Fibroblast of skin of left quadriceps (primary cell): ENCODE data around the gene PXDN.
A peak's percentile ranks its signal among the peaks of the same experiment; 100 is the strongest.
"Not testable (repeated sequence)": the region's sequence is repeated elsewhere in the genome, so short reads cannot be mapped to it uniquely, and the experiment has no call there.

Experiments
- DNase-seq, 2 experiments: peaks; one replicate each; pipeline ENCODE4 v3.0.0-alpha.2; 2013; ENCODE audit warnings: low read depth in 2 of 2

Gene PXDN

GRCh38 chr2:1633936-1634587 is 110.3 kb downstream of the PXDN start:
- DNase-seq: no peak

DNA sequence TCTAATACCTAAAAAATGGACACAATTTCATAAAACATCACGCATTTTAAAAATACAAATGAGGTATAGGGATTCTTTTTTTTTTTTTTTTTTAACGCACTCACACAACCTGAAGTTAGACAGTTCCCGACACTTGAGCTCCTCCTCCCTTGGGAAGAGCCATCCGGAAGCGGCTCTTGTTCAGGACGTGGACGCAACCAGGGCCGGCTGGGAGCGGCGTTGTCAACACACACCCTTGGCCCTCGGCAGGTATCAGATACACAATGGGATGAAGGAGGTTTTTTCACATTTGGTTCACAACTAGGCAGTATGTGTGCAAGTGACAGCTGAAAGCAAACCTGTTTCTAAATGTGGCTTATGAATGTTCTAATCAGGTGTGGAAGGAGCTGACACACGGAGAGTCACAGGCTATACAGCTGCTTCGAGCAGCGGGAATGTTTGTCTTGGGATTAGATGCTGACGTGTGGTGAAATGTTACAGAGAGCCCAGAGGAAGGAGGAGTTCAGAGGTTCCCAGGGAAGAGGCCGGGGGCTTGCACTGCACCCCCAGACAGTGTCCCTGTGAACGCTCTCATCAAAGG is 111.1 kb downstream of the PXDN start:
- DNase-seq: no peak

DNA sequence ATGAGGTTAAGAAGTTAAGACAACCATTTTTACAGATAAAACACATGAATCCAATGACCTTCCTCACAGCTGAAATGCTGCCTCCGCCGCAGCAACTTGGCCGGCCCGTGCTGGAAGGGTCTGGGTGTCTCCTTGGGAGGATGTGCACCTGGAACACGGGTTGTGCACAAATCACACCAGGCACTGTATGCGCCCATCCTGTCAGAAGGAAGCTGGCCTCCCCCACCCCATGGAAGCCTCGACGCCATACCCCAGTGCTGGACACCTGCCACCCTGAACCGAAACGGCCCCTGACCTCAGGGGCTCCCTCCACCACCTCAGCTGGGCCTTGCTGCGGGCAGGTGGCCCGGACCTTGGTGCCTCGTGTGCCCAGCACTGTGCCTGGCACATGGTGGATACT is 111.8 kb downstream of the PXDN start:
- DNase-seq: no peak

GRCh38 chr2:1632002-1632348 is 112.3 kb downstream of the PXDN start:
- no peak for DNase-seq

GRCh38 chr2:1631292-1632001 is 112.9 kb downstream of the PXDN start:
- DNase-seq: no peak

DNA sequence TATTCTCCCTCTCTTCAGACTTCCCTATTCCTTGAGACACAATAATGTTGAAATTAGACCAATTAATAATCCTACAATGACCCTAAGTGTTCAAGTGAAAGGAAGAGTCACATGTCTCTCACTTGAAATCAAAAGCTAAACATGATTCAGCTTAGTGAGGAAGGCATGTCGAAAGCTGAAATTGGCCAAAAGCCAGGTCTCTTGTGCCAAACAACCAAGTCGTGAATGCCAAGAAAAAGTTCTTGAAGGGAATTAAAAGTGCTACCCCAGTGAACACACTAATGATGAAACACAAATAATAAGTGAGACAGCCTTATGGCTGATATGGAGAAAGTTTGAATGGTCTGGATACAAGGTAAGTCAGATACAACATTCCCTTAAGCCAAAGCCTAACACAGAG is 115.4 kb downstream of the PXDN start:
- DNase-seq: no peak

DNA sequence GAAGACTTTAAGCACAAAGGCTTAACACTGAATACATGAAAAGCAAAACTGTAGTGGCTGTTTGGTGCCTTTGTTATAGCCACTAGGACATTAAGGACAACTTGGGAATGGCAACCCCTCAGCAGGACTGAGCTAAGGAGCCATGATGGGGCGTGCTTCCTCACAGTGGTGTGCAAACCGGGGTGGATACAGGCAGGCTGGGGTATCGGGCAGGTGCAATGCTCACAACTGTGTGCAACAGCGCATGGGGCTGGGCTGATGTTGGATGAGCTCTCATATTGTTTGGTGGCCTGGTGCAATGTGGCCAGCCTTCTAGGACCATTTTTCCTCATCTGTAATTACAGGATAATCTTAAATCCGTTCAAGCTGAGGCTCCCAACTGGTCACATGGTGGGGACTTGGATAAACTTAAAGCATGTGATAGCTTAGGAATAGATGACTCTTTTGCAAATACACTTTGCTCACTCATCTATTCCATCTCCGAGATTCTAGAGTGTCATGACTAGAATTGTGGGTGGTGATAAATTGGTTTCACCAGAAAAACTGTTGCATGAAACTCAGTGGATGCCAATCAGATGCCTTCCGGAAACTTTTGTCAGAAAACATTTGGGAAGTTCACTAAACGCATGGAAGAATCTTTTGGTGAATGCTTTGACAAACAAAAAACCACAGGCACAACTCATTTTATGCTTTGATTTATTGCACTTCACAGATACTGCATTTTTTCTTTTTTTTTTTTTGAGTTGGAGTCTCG is 116.5 kb downstream of the PXDN start:
- no peak for DNase-seq

DNA sequence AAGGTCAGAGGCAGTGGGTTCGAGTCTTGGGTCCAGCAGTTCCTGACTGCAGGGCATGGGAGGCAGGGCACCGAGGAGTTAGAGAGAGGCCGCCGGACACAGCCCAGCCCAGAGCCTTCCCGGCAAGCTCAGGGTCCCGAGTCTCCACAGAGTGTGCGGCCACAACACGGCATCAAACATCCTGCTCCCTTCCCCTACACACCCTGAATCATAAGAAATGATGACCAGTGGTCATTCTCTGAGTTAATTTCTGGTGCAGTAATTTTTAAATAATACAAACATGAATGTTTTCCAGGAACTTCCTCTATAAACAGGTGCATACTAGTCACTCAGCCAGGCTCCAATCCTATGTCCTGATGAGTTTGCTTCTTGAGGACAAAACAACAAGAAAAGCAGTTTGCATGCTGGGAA is 118.0 kb downstream of the PXDN start:
- no peak for DNase-seq

- peak; percentile 75 to 76 for DNase-seq
Observed at GRCh38 chr2:1625281-1626001, 118.9 kb downstream of the PXDN start.

GRCh38 chr2:1623906-1624445 is 120.3 kb downstream of the PXDN start:
- no peak for DNase-seq

DNA sequence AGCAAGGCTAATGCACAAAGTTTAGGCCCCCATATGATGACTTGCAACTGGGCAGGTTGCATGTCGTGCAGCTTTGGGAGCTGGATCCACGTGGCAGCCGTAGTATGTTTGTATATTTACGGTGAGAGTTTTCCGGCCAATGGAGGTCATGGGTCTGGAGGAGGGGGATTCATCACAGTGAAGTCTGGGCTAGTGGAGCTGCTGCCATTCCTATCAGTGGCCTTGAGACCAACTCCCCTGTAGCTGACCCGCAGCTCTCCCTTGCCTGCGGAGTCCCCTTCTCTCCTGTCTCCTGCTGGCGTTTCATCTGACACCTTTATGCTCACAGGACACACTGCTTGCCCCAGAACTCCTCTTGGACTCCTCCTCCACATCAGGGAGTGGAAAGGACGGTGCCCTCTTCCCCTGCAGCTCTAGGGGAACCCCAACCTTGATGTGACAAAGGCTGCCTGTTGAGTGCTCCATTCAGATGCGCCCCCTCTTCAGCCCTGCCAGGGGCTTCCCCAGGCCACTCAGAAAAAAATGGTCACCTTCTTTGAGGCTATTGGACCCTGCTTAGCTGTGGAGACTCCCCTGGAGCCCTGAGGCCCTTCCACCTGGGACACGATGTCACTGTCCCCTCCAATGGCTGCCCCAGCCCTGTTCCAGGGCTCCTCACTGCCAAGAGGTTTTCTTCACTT is 121.7 kb downstream of the PXDN start:
- DNase-seq: no peak

DNA sequence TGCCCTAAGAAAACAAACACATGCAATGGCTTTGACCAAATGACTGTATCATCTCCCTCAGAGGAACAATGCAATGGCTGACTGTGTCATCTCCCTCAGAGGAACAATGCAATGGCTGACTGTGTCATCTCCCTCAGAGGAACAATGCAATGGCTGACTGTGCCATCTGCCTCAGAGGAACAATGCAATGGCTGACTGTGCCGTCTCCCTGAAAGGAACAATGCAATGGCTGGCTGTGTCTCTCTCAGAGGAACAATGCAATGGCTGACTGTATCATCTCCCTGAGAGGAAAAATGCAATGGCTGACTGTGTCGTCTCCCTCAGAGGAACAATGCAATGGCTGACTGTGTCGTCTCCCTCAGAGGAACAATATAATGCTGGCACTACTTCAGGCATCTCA is 122.3 kb downstream of the PXDN start:
- not testable (repeated sequence) for DNase-seq

- no peak for DNase-seq
Observed at GRCh38 chr2:1621501-1621900, 122.8 kb downstream of the PXDN start.

DNA sequence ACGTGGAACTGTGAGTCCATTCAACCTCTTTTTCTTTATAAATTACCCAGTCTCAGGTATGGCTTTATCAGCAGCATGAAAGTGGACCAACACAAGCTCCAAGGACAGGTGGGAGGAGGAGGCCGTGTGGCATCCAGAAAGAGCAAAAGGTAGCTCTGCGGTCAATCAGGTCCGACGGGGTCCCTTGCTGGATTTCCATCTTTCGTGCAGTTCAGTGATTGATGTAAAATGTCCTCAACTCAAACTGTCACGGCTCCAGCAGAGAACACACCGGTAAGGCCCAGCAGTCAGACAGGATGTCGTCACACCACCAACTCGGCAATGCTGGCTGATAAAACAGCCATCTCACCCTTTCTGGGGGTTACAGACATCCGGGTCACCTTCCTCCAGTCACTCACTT is 123.3 kb downstream of the PXDN start:
- DNase-seq: no peak

- no peak for DNase-seq
Observed at GRCh38 chr2:1620081-1620480, 124.2 kb downstream of the PXDN start.

- no peak for DNase-seq
Observed at GRCh38 chr2:1619556-1619955, 124.8 kb downstream of the PXDN start.

- DNase-seq: no peak
Observed at GRCh38 chr2:1618974-1619373, 125.3 kb downstream of the PXDN start.

DNA sequence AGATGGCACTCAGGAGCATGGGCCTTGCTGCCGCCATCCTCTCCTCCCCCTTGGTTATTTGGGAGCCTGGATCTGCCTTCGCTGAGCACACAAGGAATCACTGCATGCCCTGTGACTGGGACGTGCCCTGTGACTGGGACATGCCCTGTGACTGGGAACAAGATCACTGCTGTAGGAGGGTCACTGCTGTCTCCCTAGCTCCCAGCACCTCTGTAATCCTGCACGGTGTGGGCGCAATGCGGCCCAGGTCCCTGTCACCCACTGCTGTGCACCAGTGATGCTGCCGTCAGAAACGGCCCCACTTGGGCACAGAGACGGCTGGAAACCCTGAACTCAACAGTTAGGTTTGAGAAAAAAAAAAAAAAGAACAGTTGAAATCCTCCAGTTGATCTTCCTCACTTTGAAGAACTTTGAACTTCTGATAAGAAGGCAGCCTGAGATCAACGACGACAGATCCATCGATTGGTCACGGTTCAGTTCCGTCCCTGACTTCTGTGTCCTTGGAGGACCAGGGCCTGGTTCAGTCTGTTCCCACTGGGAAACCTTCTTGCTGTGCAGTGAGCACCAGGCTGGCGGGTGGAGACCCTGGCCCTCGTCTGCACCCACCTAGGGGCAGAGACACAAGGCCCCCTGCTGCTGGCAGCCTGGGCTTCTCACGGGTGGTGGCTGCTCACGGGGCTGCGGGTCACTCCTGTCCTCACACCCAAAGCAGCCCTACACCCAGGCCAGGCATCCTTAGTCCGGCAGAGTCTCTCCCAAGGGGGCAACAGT is 125.9 kb downstream of the PXDN start:
- DNase-seq: no peak

- DNase-seq: no peak
Observed at GRCh38 chr2:1617425-1618021, 126.8 kb downstream of the PXDN start.

DNA sequence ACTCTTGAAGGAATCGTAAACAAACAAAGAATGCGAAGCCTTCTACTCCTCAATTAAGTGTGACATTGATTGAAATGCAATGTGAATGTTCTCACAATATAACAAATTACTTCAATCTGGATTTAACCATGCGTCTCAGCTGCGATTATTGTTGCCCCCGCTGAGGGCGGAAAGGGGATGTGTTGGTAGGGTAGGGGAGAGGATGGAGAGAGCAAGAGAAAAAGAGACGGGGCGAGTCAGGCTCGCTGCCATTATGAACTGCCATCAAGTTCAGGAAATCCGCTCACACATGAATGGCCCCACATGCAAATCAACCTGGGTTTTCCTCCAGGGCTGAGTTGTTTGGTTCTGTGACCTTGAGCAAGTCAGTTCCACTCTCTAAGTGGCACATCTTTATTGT is 129.8 kb downstream of the PXDN start:
- DNase-seq: no peak
